ENCODE measurements around the gene ZNF473.
"Not testable (repeated sequence)": the region's sequence is repeated elsewhere in the genome, so short reads cannot be mapped to it uniquely, and the experiment has no call there.

The ZNF473 gene

DNA sequence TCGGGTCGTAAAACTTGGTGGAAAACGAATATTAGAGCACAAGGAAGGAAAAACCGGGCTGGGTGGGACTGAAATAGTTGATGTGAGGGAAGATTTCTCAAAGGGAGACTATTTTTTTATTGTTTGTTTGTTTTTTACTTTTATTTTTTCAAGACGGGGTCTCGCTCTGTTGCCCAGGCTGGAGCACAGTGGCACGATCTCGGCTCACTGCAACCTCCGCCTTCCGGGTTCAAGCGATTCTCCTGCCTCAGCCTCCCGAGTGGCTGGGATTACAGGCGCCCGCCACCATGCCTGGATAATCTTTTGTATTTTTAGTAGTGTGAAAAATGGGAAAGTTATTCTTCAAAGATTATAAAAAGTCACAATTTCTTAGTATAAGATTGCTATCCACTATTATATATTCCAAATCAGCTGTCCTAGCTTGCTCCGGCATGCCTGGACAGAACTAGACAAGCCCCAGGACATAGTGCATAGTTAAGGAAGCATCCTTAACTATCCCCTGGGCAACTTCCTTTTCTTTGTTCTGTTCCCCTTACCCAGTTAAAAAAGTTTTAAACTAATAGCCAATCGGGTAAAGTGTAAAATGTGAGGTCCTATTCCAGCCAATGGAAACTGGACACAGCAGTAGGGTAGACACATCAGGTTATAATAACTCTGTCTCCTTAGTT, 25.6 kb downstream of the ZNF473 start:
- not testable (repeated sequence) for DNase-seq

DNA sequence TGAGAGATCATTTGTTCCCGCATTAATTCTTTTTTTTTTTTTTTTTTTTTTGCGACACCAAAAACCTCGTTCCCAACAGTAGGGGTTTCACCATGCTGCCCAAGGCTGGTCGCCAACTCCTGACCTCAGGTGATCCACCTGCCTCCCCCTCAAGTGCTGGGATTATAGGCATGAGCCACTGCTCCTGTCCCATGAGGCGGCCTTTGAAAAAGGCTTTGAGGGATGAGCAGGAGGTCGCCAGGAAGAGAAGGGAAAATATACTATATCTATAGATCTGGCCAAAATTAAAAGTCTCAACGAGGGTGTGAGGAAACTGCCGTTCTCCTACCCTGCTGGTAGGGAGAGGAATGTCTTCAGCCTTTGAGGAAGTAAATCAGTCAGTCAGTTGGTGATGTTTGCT, 26.2 kb downstream of the ZNF473 start:
- no peak for DNase-seq

DNA sequence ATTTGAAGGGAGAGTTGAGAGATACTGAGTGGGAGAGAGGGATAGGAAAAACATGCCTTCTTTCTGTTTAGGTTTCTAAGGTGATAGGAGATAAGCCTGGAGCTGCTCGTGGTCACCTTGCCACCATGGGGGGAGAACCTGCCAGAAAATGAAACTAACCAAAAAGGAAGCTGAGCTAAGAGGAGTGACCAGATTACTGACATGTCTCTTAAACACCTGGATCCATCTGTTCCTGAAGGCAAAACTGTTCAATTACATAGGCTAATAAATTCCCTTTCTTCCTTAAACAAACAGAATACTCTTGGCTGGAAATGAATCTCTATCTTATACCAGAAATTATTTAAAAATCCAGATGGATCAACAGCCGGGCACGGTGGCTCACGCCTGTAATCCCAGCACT, 27.3 kb downstream of the ZNF473 start:
- DNase-seq, result no peak

DNA sequence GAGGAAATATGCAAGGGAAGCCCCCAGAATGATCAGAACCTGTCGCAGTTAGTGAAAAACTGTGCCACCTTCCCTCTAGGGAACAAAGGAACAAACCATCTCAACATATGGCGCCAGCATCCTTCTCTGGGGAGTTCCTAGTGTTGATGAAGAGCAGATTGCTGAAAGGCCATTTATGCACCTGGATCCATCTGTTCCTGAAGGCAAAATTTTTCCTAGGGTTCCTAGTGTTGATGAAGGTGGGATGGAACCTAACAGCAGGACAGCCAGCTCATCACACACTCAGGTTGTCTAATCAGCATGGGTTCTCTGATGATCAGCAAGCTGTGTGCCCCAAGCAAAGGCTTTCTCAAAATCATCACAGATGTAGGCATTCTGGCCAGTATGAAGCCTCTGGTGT, 32.6 kb downstream of the ZNF473 start:
- no peak for DNase-seq

DNA sequence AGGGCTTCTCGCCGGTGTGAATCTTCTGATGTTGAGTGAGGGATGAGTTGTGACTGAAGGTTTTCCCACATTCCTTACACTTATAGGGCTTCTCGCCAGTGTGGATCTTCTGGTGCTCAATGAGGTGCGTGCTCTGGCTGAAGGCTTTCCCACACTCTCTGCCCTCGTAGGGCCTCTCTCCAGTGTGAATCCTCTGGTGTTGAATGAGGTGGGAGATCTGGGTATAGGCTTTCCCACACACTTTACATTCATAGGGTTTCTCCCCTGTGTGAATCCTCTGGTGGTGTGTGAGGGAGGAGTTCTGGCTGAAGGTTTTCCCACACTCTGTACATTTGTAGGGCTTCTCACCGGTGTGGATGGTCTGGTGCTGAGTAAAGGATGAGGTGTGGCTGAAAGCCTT, 33.2 kb downstream of the ZNF473 start:
- no peak for DNase-seq

DNA sequence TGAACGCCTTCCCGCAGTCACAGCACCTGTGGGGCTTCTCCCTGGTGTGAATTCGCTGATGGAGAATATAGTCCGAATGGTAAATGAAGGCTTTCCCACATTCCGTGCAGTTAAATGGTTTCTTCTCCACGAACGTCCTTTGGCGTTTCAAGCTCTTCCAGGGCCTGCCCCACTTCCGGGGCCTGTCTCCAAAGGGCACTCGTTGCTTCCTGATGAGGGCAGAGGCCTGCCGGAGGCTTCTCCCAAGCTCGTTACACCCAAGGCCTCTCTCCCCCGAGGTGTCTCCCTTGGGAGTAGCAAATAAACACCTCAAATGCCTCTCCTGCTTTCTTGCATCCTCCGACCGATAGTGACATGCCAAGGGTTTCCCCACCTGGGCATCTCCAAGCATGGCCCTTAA, 34.3 kb downstream of the ZNF473 start:
- no peak for DNase-seq

DNA sequence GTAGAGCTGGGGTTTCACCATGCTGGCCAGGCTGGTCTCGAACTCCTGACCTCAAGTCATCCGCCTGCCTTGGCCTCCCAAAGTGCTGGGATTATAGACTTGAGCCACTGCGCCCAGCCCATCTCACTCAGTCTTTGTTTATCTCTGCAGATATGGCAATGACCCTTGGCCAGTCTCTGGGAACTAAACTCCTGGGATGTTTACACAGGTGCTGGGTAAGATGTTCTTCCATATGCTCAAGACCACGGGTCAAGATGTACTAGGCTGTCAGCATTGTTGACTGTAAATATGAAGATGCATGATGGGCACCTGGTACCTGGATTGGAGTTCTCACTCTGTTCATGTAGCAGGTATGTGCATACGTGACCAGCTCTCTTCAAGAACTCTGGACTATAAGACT, 35.8 kb downstream of the ZNF473 start:
- DNase-seq, result no peak

DNA sequence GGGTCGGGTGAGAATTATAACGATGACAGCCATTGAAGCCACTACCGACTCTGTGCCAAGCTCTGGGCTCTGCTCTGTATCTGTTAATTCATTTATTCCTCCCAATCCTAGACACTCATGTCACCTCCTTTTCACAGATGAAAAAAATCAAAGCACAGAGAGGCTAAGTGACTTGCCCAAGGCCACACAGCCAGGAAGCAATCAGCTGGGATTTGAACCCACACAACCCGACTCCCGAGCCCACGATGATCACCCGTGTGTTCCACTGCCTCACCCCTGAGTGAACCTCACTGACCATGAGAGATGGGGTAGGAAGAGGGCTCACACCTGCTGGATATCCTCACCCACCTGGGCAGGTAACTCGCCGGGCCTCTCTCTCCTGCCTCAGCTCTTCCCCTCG, 40.1 kb downstream of the ZNF473 start:
- no peak for DNase-seq

DNA sequence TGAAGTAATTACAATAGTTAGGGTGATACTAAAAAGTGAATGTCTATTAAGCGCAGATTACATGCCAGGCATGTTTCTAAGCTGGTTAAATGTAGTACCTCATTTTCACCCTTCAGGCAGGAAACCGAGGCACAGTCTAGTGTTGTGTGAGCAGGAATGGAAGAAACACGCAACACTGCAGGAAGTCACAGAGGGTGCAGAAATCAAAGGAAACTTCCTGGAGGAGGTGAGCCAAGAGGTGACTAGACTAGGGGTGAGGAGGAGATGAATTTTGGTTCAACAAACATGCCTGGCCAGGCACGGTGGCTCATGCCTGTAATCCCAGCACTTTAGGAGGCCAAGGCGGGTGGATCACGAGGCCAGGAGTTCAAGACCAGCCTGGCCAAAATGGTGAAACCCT, 41.8 kb downstream of the ZNF473 start:
- DNase-seq, result no peak

DNA sequence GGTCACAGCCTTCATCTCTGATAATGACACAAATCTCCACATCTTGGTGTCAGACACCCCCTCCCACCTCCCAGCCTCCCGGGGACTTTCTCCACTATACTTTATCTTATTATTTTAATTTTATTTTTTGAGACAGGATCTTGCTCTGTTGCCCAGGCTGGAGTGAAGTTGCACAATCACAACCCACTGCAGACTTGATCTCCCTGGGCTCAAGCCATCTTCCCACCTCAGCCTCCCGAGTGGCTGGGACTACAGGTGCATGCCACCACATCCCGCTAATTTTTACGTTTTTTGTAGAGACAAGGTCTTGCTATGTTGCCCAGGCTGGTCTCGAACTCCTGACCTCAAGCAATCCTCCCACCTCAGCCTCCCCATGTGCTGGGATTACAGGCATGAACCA, 42.6 kb downstream of the ZNF473 start:
- DNase-seq, result not testable (repeated sequence)

DNA sequence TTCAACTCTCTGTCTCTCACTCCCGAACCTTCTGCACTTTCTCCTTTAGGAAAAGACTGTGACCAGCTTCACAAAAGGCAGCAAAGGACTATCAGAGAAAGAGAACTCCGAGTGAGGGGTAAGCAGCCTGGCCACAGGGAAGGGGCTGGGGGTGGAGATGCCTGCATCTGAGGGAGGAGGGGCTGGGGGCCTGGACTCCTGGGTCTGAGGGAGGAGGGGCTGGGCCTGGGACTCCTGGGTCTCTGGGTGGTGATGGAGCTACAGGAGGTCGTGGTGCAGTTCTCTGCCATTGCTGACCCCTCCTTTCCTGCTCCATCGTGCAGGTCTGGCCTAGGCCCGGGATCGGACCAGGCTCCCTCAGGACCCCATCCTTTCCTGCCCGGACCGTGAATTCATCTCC, 49.3 kb downstream of the ZNF473 start:
- not testable (repeated sequence) for DNase-seq

DNA sequence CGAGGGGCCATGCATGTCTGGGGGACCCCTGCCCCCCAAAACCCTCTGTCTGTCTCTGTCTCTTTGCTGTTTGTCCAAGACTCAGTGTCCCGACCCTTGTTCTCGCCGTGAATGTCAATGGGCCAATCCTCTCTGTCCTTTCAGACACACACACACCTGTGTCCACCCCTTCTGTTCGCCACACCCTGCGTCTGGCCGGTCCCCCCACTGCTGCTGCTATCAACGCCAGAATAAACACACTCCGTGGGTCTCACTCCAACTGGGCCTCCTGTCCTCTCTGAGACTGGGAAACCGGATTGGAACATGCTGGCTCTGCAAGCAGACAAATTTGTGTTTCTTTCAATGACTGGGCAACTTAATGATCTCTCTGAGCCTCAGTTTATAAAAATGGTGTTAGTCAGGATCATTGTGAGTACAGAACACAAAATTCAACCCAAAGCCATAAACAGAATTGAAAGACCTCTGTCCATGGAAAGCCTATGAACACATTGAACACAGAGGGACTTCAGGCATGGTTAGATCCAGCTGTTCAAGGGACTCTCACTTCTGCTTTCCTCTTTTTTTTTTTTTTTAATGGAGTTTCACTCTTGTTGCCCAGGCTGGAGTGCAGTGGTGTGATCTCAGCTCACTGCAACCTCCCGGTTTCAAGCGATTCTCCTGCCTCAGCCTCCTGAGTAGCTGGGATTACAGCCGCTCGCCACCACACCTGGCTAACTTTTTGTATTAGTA, 50.0 kb downstream of the ZNF473 start:
- DNase-seq, result not testable (repeated sequence)

DNA sequence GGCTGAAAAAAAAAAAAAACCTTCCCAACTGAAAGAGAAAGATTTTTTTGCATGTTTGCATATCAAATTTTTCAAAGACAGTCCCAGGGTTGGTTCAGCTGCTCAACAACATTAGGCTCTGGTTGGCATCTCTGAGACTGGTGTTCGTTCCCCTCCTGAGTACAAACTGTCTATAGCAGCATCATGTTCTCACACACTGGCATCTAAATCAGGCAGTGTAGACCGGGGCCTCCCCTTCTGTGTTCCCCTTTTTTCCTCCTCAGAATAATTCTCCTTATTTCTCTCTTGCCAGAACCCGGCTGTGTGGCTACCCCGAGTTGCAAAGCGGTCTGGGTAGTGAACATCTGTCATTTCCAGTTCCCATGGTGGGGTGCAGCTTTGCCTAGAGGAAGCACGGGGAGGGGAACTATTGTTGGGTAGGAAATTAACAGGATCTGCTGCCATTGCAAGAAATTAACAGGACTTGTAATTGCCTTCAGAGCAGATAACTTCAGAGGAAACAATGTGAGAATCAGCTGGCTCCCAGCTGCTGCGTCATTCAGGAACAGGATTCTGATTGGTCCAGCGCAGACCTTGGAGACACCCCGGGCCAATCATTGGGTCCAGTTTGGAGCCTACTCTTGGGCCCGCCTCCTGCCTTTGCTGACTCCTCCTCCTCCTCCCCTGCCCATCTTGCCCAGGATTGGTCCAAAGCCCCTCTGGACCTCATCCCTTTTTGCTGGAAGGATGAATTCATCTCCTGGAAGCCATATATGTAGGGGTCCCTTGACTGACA, 51.0 kb downstream of the ZNF473 start:
- DNase-seq, result not testable (repeated sequence)

DNA sequence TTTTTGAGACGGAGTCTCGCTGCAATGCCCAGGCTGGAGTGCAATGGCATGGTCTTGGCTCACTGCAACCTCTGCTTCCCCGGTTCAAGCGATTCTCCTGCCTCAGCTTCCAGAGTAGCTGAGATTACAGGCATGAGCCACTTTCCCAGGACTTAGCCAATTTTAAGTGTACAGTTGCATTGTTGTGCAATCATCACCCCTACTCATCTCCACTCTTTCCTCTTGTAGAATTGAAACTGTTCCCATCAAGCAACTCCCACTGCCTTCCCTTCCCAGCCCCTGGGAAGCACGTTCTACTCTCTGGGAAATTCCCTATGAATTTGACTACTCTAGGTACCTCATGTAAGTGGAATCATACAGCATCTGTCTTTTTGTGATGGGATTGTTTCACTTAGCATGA, 53.2 kb downstream of the ZNF473 start:
- DNase-seq, result not testable (repeated sequence)

DNA sequence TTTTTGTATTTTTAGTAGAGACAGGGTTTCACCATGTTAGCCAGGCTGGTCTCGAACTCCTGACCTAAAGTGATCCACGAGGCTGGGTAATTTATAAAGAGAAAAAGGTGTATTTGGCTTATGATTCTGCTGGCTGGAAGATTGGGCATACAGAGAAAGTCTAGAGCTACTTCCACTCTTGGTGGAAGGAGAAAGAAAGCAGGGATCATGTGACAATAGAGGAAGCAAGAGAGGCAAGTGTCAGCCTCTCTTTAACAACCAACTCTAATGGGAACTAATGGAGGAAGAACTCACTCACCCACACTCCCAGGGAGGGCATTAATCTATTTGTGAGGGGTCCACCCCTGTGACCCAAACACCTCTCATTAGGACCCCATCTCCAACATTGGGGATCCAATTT, 58.6 kb downstream of the ZNF473 start:
- DNase-seq, result not testable (repeated sequence)

DNA sequence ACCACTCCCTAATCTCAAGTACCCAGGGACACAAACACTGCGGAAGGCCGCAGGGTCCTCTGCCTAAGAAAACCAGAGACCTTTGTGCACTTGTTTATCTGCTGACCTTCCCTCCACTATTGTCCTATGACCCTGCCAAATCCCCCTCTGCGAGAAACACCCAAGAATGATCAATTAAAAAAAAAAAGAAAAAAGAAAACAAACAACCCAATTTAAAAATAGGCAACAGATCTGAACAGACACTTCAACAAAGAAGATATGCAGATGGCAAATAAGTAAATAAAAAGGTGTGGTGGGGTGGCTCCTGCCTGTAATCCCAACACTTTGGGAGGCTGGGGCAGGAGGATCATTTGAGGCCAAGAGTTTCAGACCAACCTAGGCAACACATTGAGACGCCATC, 61.3 kb downstream of the ZNF473 start:
- DNase-seq, result not testable (repeated sequence)

DNA sequence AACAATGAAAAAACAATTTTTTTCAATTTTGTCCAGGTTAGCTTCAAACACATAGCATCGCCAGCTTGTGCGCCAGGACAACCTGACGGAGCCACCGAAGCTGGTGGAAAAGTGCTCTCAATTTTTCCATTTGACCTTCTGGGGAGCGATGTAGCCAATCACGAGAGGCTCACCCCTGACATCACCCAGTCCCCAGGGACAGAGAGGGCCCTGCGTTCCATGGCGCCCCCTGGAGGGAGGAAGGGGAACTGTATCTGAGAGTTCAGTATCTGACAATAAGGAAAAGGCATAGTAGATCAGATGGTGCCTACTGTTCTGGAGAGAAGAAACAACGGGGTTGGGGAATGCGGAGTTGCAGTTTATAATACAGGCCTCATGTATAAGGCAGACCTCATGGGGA, 64.9 kb downstream of the ZNF473 start:
- DNase-seq, result not testable (repeated sequence)

DNA sequence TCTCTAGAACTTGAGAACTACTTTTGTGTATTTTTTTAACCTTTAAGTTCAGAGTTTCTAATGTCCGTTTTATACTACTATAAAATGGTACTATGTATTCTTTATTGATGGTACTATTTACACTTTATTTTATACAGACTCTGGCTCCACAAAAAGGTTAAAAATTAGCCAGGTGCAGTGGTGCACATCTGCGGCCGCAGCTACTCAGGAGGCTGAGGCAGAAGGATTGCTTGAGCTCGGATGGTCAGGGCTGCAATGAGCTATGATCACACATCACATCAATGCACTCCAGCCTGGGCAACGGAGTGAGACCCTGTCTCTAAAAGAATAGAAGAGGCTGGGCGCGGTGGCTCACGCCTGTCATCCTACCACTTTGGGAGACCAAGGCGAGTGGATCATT, 66.0 kb downstream of the ZNF473 start:
- DNase-seq, result not testable (repeated sequence)

DNA sequence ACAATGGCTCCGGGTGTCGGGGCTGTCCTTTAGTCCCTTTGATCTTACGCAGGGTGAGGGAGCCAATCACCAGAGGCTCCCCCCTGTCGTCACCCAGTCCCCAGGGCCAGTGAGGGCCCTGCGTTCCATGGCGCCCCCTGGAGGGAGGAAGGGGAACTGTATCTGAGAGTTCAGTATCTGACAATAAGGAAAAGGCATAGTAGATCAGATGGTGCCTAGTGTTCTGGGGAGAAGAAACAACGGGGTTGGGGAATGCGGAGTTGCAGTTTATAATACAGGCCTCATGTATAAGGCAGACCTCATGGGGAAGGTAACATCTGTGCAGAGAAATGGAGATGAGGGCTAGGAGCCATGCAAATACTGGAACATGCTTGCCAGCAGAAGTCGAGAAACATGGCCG, 66.8 kb downstream of the ZNF473 start:
- not testable (repeated sequence) for DNase-seq

DNA sequence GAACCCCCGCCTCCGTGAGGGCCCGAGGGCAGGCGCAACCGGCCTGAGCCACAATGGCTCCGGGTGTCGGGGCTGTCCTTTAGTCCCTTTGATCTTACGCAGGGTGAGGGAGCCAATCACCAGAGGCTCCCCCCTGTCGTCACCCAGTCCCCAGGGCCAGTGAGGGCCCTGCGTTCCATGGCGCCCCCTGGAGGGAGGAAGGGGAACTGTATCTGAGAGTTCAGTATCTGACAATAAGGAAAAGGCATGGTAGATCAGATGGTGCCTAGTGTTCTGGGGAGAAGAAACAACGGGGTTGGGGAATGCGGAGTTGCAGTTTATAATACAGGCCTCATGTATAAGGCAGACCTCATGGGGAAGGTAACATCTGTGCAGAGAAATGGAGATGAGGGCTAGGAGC, 72.1 kb downstream of the ZNF473 start:
- not testable (repeated sequence) for DNase-seq

DNA sequence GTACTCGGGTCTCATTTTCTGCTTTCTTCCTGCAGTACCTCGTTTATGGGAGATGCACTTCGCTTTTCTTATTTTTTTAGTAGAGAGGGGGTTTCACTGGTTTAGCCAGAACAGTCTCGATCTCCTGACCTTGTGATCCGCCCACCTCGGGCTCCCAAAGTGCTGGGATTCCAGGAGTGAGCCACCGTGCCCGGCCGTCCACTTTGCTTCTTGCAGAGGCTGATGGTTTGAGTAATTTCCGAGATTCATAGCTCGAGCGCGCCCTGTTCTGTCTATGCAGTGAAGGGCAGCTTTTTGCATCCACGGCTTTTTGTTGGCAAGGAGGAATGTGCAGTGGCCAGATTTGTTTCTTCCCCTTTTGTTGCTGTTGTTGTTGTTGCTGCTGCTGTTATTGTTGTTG, 73.1 kb downstream of the ZNF473 start:
- not testable (repeated sequence) for DNase-seq

DNA sequence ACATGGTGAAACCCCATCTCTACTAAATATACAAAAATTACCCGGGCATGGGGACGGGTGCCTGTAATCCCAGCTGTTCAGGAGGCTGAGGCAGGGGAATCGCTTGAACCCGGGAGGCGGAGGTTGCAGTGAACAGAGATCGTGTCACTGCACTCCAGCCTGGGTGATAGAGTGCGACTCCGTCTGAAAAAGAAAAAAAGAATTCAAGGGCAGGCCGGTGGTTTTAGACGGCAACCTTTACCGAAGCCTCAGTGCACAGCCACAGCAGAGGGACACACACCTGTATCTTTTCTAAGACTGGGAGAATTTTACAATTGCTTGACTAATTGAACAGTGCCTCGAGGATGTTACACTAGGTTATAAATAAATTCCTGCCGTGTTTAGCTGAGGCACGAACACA, 73.9 kb downstream of the ZNF473 start:
- DNase-seq, result not testable (repeated sequence)

DNA sequence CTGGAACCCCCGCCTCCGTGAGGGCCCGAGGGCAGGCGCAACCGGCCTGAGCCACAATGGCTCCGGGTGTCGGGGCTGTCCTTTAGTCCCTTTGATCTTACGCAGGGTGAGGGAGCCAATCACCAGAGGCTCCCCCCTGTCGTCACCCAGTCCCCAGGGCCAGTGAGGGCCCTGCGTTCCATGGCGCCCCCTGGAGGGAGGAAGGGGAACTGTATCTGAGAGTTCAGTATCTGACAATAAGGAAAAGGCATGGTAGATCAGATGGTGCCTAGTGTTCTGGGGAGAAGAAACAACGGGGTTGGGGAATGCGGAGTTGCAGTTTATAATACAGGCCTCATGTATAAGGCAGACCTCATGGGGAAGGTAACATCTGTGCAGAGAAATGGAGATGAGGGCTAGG, 75.1 kb downstream of the ZNF473 start:
- not testable (repeated sequence) for DNase-seq

Measured in NCI-H2029 treated with DMSO at 0.1 percent for 48 hours (cell line).